Skin of body (tissue), 2 donors: Measurements from ENCODE around the gene C20orf173. TPM values are rescaled to one million over a fixed set of nuclear protein-coding genes. Genes with fewer than 3 reads are reported as not detected.
"Not testable (repeated sequence)": the region's sequence is repeated elsewhere in the genome, so short reads cannot be mapped to it uniquely, and the experiment has no call there.

ENCODE experiments used
- DNase-seq: peaks from one replicate; lab custom pipeline; 2025; lab: John Stamatoyannopoulos, UW
- total RNA-seq: library from RNA; depleted of rRNA; stranded (reverse); fragments of >200 nt; gene quantifications from one replicate; pipeline ENCODE4 v1.2.3, GENCODE V29; 2014

C20orf173 gene, protein sequence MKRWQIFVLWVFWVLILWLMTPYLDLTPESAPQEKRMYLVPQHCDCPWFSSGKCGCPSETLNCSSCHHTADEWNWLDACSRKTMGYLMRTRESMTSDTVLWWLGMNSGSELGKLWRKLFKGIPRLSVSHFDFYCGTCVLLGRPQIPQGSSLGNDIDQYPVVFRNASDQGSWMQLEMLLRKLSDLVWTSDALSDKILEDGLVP
- not detected for total RNA-seq

DNA sequence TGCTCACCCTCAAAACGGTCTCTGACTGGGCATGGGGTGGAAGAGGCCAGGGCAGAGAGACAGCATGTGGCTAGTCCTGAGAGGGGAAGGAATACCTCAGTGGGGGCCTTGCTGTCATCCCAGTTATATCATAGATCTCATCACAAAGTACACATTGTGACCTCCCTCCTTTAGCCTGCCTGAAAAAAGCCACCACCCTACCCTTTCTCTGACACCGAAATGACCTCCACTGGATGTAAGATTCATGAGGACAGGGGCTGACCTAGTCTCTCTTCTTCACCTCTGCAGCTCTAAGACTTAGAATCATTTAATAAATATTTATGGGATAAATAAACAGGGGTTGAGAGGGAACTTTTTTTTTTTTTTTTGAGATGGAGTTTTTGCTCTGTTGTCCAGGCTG lies at the start of gene C20orf173:
C20orf173 (minus strand) TSS at position 101 of the 400 bp plus-strand sequence. CDS start 279 bp downstream, outside the sequence.
- DNase-seq: no peak

DNA sequence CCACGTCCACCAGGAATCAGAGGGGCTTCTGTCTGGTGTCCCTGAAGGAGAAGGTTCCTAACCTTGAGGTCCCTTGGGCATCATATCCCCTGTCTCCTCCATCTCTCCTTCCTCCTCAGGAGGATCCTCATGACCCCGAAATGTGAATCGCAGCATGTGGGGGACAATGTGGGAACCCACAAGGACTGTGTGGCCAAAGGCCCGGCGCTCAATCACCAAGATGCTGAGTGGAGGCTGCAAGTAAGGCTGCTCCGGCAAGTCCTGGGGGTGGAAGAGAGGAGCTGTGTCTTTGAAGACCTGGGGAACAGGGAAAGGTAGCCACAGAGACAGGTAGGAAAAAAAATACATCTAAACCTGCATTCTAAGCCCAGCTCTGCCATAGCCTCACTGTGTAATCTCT lies 49.7 kb upstream of the C20orf173 start:
- DNase-seq: no peak

DNA sequence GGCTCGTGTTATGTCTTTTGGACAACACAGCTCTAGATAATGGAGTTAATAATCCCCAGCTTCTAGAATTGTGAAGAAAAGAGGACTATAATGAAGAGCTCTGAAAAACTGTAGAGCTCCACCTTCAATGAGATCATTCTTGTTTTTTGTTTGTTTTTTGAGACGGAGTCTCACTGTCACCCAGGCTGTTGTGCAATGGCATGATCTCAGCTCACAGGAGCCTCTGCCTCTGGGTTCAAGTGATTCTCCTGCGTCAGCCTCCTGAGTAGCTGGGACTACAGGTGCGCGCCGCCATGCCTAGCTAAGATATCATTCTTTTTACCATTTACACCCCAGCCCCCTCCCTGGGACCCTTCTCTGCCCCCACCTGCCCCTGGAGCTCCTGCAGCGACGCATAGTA lies 49.0 kb upstream of the C20orf173 start:
- DNase-seq: no peak

DNA sequence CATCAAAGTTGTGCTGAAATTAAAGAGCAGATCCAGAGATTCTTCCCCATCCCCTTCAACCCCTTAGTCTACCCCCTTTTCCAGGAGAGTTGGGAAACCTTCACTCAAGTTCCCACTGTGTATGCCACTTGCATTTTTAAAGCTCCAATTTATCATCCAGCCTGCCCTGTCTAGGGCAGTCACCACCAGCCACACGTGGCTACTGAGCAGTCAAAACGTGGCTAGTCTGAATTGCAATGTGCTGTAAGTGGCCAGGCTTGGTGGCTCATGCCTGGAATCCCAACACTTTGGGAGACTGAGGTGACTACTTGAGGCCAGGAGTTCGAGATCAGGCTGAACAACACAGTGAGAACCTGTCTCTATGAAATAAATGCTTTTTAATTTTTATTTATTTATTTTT lies 47.4 kb upstream of the C20orf173 start:
- DNase-seq: no peak

DNA sequence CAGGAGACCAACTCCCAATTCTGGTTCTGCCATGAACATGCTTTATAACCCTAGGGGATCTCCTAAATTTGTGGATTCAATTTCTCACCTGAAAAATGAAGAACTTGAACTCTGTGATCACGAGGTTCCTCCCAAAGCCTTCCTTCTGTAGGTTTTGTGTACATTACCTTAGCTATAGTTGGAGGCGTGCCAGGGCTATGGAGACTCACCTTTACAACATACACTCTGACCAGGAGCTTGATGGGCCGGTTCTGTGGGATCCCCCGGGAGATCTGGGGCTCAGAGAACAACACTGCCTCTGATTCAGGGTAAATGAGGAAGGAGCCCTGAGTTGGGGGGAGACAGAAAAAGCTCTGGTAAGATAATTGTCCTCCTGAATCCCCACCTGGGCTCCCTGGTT lies 46.5 kb upstream of the C20orf173 start:
- DNase-seq: no peak

DNA sequence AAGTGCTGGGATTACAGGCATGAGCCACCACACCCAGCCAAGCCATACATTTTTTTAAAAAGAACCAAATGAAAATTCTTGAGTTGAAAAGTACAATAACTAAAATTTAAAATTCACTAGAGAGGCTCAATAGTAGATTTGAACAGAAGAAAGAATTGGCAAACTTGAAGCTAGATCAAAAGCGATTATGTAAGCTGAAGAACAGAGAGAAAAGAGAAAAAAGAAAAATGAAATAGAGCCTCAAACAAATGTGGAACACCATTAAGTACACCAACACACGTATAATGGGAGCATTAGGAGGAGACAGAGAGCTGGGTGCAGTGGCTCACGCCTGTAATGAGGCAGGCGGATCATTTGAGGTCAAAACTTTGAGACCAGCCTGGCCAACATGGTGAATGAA lies 43.4 kb upstream of the C20orf173 start:
- no peak for DNase-seq

DNA sequence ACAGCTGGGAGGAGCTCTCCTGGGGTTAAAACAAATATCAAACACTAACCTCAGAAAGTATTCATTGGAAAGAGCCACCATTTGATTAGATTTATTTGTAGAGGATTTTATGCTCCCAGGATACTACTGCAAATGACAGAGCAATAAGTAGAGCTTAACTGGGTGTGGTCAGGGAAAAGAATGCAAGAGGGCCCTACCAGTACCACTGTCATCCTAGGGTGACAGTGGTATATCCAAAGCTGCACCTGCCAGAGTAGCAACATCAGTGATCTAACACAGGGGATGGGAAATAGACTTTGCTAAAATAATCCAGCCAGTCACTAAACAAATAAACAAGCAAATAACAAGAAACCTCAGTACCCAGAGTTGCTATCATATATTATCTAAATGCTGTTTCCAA lies 42.1 kb upstream of the C20orf173 start:
- DNase-seq: no peak

DNA sequence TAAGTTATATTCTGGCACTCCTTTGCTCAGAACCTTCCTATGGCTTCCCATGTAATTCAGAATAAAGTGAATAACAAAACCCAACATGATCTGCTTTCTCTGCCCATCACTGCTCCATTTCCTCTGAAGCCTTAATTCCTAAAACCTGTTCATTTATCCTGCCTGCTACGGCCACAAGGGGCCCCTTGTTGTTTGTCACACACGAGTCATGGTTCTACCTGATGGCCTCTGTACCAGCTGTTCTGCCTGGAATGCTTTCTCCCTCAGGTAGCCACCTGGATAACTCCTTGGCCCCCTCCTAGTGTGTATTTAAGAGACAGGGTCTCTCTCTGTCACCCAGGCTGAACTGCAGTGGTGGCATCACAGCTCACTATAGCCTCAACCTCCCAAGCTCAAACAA lies 39.2 kb upstream of the C20orf173 start:
- DNase-seq: no peak

DNA sequence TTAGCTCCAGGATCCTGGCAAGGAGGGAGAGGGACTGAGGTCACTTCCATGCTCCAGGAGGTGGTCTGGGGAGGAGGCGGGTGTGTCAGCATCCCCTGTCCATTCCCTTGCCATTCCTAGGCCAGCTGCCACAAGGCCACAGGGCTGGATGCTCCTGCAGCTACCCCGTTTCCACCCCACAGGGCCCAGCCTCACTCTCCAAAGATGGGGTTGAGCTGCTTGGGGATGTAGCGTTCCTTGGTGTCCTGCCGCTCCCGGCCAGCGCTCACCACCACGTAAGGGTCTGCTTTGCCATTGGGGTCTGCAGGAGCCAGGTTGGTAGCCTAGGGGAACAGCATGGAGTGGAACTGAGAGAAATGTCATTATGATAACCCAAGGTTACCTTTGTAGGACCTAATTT lies 35.5 kb upstream of the C20orf173 start:
- DNase-seq: no peak

DNA sequence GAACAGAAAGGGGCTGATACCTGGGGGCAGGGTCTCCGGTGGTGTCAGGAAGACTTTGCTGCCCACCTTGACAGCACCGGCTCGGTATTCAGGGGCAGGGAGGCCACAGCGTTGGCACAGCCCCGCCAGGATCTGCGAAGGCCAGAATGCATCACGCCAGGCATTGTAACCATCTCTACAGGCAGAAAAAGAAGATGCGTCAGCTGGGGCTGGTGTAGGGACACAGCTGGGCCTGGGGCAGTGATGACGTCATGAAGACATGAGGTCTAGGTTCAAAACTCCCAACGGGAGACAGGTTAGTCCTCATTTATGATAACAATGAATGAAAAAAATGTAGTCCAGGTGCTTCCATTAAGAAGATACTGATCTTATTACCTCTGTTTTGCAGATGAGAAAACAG lies 34.4 kb upstream of the C20orf173 start:
- DNase-seq: no peak

DNA sequence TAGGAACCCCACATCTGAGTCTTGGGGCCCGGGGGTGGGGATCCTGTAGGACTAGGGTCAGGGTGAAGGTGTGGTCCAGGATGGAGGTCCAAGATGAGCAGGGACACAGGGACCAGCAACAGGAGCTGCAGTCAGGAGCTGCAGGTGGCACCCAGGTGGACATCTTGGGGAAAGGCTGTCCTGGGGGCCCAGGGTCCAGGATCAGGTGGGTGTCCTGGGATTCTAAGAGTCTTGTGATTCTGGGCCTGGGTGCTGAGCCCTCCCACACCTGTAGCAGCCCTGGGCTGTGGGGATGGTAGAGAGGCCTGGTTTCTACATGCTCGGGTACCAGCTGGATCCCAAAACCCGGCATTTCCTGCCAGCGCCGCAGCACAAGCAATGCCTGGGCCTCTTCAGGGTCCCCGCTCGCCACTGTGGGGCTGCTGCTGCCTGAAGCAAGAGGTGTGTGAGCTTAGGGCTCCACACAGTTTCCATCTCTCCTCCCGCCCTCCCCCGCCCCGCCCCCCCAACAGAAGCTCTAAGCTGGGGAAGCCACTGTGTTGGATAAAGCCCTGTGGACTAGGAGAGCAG lies 33.2 kb upstream of the C20orf173 start:
- DNase-seq: no peak

DNA sequence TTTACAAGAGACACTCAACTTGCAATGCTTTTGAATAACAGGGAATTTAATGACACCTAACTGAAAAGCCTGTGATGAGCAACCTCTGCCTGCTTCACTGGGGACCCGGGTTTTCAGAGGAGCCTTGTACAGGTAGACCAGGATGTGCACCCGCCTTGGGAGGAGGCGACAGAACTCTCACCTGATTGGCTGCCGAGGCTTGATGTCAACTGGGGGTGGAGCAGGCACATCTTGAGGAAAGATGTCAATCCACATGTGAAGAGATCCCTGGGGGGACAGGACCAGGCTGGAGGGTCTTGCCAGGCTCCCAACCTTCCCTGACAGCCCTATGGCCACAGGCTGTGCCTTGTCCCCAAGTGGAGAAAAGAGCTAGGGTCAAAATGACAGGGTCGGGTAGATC lies 32.2 kb upstream of the C20orf173 start:
- DNase-seq: no peak

DNA sequence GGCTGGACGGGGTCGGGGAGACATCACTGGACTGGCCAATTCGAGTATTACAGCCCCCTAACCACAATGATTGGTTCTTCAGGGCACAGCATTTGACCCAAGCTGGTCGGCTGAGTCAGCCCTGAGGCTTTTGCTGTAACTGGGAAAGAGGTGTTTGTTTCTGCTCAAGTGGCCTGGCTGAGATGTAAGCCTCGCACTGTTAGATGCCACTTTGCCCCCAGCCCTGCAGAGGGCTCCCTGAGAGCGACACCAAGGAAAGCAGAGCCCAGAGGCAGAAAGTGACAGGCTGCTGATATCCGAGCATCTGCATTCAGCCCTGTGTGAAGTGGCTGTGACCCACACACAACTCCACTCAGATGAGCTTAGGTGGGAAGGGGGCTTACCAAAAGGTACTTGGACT lies 31.8 kb upstream of the C20orf173 start:
- no peak for DNase-seq

DNA sequence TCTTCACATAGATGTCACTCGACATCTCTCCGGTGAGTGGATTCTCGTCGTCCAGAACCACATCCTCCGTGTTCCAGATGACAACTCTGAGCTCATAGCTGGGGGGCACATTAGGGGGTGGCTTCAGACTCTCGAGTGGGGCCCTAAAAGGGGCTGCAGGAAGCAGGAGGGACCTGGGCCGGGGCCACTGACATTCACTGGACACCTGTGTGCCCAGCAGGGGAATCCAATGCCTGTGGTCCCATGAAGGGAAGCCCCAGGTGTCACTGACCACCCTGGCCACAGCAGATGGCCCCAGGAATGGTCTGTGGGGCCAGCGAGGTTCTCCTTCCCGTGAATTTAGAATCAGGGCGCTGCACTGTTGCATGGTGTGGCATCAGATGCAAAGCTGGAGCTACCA lies 31.1 kb upstream of the C20orf173 start:
- no peak for DNase-seq

DNA sequence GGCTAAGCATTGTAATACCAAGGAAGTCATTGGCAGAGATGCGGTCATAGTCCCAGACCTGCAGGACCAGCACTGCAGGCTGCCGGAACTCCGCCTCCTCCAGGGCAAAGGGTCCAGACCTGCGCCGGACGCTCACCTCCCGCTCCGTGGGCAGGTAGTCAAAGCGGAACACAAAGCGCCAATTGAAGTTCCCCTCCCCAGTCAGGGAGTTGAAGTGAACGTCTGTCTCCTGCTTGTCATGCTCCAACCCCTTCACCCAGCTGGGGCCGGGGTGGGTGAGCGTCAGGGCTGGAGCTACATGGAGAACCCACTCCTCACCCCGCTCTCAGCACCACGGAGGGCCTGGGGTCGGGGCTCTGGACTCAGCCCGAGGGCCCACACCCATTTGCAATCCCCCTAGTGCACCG lies 30.7 kb upstream of the C20orf173 start:
- no peak for DNase-seq

DNA sequence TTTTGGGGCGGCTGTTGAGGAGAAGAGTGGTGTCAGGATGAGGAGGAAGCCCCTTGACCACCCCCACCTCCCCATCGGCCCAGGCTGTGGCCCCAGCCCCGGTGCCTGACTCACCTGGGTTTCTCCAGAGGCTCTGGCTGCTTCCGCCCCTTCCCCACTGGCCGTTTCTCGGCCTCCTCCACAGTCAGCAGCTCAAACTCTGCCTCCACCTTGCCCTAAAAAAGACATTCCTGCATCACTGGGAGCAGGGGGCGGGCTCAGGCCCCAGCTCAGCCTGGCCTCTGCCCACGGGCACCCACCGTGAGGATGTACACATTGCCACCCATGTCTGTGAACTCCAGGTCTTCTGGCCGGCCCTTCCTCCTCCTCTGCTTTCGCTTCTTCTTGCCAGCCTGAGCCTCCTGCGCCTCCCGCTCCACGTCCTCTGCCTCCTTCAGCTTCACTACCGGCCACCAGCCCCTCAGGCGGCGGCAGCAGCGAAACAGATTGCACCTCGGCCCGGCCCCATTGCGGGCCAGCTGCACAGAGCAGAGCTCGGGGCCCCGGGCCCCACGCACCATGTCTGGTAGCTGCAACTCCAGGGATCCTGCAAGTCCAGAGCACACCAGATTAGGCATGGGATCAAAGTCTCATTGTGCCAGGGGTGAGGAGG lies 29.7 kb upstream of the C20orf173 start:
- DNase-seq: no peak

DNA sequence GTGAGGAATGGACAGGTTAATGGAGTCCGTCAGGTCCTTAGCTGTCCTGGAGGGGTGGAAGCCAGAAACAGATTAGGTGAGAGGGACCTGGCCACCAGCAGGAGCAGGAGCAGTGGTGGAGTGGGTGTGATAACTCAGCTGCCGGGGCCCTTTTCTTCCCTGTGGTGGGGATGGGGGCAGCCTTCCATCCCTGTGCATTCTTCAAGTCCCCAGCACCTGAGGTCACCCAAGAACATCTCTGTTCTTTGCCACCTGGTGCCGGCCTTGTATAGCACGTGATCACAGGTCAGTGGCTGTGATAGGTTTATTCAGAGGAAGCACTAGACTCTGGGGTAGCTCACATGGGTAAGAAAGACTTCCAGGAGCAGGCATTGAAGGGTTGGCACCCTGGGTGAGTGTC lies 29.0 kb upstream of the C20orf173 start:
- DNase-seq: no peak

DNA sequence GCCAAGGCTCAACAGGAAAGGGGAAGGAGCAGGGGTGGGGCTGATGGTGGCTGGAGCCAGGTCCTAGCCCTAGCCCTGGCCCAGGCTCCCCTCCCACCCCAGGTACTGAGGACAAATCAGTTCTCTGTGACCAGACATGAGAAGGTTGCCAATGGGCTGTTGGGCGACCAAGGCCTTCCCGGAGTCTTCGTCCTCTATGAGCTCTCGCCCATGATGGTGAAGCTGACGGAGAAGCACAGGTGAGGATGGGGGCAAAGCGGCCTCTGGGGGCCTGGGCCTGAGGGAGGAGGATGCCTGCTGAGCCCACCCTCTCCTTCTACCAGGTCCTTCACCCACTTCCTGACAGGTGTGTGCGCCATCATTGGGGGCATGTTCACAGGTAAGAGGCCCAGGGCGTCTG lies 27.4 kb upstream of the C20orf173 start:
- DNase-seq: no peak

DNA sequence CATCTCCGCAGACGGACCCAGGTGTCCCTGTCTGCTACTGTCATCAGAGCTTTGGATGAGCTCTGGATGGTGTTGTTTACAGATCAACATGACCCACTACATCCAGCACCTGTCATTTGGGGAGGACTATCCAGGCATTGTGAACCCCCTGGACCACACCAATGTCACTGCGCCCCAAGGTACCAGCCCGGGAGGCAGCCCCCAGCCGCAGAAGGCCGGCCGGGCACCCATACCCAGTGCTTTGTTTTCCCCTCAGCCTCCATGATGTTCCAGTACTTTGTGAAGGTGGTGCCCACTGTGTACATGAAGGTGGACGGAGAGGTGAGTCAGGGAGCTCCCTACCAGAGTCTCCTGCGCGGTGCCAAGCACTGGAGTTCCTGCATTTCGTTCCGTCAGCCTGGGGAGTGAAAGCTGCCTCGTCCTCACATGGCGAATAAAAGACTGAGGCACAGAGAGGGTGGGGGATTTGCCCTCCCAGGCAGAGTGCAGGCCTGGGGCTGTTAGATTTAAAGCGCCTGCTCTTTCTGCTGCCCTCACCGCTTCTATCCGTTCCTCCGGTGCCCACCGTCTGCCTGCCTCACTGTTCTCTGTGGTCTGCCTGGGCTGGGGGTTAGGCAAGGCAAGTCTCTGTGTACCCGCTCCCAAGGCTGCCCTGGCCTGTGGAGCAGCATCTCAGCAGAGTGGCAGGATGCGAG lies 26.6 kb upstream of the C20orf173 start:
- no peak for DNase-seq

DNA sequence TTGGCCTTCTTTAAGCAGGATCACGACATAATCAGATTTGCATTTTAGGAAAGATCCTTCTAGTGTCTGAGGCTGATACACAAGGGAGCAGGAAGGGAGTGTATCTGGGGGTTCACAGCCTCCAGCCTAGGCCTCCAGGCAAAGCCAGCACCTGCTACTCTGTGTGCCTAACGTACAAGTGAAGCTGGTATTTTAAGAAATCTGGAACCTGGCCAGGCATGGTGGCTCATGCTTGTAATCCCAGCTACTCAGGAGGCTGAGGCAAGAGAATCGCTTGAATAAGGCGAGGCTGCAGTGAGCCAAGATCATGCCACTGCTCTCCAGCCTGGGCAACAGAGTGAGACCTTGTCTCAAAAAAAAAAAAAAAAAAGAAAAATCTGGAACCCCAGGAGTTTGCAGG lies 26.0 kb upstream of the C20orf173 start:
- DNase-seq: not testable (repeated sequence)

DNA sequence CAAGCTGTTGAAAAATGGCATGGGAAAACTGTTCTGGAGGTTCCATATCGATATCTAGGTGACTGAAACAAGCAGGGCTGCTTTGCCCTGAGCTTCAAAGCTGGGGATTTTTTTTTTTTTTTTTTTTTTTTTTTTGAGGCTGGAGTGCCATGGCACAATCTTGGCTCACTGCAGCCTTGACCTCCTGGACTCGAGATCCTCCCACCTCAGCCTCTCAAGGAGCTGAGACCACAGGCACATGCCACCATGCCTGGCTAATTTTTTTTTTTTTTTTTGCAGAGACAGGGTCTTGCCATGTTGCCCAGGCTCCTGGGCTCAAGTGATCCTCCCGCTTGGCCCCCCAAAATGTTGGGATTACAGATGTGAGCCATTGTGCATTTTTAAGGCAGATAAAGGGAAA lies 23.5 kb upstream of the C20orf173 start:
- no peak for DNase-seq

DNA sequence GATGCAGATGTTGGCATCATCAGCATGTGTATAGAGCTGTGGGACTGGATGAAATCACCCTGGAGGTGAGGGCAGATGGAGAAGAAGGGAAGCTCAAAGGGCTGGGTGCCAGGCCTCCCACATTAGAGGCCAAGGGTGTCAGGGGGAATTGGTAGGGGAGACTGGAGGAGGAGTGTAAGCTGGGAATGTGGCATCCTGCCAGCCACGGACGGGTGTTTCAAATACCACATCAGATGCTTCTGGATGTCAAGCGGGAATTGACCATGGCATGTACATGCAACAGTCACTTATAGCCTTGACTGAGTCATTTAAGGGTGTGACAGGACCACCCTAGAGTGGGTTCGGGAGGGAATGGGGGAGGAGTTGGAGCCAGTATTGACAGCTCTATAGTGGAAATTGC lies 22.1 kb upstream of the C20orf173 start:
- DNase-seq: no peak

DNA sequence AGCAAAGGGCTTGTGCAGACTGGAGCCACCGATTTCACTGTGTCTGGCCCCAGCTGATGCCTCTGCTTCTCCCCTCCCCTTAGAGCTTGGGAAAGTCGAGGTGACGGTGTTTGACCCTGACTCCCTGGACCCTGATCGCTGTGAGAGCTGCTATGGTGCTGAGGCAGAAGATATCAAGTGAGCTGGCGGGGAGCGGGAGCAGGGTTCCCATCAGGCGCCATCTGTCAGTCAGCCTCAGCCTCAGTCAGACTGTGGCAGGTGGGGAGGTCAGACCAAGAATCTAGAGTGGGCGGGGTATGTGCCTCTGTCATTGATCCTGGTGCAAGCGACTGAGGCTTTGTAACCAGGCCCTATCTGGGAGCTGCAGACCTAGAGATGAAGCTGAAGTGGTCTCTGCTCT lies 17.9 kb upstream of the C20orf173 start:
- DNase-seq: no peak
